HG03342 (cell line): ENCODE measurements around the gene RAMP3.

Source experiments
- ATAC-seq: cut with Tn5 transposase; IDR thresholded peaks from one replicate; pipeline ENCODE4 v1.9.1; 2021; ENCODE audit warnings: mild to moderate bottlenecking, moderate library complexity; ENCODE audit not compliant: unreplicated experiment

The RAMP3 gene

DNA sequence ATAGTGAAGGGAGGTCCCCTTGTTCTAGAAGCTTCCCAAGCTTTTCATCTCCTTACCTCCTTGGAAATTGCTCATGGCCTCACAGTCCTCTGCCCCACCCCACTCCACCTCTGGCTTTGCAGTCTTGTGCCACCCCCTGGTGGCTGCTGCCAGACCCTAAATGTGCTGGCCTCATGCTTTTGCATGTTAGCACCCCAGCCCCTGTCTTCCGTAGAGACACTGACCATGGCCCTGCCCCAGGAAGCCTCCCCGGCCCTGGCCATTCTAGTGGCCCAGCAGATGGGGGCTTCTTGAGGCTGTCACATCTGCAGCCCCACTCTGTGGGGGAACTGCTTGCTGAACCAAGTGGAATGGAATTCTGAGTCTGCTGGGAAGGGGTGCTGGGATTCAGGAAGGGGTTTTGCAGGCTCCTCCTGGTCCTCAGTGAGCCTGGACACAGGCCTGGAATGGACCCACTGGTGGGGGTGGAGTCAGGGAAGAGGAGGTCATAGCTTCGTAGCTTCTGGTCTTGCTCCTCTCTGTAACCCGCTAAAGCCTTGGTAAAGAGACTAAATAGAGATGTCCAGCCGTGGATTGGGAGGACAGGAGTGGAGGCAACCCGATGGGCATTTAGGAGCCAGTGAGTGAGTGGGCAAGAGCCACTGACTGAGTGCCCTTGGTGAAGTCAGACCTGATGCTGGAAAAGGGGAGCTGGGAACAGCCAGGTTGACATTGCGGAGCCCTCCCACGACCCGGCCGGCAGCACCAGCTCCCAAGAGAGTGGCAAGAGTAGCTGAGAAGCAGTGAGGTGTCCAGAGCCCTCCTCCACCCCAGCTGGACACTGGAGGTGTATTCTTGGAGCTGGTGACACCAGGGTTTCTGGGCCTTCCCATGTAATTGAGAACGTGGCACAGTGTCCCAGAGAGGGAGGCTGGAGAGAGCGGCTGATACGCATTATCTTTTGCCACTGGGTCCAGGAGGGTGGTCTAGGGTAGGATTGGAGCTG lies 20.9 kb downstream of the RAMP3 start:
- ATAC-seq, result no peak

DNA sequence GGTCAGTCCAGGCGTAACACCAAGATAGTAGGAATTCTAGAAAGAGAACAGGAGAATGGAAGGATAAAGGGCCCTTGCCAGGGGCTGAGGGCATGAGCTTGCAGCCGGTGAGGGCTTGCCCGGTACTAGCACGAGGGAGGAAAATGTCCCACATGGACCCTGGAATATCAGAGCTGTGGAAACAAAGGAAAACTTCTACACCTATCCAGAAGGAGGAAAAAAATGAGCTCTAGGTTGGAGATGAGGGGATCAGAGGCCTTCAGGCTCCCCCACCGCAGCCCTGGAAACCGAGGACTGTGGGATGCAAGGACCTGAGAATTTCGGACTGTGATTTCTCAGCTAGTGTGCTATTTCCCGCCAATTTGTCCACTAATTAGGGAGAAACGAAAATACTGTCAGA lies 22.1 kb downstream of the RAMP3 start:
- no peak for ATAC-seq

DNA sequence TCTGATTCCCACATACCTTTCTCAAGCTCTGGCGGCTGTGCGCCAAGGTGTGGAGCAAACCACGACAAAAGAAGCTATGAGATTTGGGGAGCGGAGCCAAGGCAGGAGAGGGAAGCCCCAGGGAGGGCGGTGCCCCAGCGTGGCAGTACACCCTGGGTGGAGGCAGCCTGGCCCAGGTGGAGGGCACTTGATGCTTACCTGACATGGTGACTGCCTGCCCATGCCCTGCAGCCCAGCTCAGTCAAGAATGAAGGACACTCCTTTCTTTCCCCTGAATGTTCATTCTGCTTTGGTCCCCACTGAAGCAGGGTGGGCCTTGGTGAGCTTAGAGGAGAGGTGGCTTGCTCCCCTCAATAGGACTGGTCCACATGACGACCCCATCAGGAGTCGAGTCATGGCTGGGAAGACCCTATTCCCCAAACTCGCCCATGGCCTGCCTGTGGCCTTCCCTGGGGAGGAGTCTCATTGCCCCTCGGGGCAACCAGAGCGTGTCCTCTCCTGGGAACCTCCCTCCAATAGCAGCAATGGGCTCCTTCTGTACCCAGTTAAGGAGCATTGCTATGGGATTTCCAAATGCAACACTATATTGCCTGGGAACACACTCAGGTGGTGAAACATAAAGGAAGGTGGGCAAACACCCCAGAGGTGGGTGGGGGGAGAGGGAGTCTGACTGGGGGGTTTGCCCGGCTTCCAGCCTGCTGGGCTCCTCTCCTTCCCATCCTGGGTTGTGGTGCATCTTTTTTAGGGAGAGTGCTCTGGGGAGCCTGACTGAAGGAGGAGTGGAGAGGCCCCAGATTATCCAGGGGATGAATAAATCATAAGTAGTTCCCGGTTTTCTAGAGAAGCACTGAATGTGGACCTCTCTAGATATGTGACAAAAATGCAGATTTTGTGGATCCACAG lies 22.7 kb downstream of the RAMP3 start:
- no peak for ATAC-seq

DNA sequence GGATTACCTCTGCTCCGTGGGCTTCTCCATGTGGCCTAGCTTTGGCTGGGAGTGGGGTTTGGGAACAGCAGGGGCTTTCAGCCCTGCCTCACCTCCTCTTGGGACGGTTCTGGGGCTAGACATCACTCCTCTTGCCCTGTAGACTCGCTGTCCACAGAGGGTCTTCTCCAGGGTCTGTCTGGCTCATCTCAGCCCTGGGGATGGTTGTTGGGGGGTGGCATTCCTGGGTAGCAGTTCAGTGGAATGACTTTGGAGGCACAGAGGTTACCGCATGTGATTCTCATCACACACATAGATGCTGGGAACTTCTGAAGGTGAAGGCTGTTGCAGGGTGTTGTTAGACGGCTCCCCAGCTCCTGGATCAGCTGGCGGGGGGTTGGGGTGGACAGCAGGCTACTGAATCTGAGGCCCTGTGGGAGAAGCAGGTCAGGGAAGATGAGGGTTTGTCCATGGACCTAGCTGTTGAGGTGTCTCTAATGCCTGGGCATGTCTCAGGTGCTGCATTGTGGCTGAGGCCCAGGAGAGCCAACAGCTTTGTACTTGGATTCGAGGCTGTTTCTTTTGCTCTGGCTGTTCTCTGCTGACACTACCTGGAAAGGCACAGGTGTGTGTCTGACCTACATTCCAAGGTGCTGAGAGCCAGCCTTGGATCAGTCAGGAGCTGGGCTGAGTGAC lies 23.8 kb downstream of the RAMP3 start:
- no peak for ATAC-seq

DNA sequence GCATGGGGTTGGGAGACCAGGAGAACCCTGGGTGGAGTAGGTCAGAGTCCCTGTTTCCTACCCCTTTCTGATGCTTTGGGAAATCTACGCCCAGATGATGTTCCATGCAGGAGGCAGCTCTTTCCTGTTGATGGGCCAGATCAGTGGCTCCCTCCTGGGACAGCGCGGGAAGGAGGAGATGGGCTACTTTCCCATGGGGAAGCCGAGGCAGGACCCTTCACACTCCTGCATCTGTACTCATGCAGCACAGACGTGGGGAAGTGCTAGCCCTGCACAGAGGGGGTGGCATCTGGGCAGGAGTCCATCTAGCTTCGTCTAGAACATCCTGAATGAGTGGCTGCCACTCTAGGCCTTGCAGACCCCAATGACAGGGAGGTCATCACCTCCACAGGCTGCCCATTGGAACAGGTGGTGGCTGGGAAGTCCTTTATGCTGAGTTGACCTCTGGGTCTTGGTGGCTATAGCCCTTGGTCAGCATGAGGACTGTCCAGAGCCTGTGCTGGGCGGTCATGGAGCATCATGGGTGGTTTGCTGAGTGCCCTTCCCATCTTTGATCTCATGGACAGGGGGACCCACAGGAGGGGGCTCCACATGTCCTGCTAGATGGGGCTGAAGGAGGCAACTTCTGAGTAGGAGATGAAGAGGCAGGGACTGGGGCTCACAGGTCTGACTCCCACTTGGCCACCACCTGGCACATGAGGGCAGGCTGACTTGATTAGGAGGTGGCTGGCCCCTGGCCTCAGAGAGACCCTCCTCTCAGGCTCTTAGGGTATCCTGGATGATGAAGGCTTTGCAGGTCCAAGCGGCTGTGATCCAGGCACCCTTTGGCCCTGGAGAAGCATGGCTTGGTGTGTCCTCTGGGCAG lies 24.6 kb downstream of the RAMP3 start:
- no peak for ATAC-seq

DNA sequence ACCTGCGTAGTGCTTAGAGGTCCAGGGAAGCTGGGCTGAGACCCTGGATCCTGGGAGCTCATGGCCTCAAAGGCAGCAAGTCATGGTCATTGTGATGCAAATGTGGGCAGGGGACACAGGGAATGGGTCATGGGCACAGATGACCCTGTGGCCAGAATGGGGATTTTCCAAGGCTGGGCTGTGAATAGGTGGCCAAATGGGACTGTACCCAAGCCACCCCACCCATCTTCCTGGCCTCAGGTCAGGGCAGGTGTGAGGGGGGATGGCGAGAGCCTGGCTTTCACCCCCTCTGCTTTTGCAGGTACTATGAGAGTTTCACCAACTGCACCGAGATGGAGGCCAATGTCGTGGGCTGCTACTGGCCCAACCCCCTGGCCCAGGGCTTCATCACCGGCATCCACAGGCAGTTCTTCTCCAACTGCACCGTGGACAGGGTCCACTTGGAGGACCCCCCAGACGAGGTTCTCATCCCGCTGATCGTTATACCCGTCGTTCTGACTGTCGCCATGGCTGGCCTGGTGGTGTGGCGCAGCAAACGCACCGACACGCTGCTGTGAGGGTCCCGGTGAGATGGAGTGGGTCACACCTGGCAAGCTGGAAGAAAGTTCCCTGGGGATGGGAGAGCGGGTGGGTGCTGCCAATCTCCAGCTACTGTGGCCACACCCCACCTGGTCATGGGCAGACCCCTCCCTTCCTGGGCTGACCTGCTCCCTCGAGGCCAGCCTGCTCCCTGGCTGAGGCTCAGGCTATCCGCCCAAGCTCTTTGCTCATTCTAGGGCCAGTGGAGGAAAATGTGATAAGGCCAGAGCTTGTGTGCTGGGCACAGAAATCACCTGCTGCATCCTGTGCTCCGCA lies 25.5 kb downstream of the RAMP3 start:
- ATAC-seq, result no peak

DNA sequence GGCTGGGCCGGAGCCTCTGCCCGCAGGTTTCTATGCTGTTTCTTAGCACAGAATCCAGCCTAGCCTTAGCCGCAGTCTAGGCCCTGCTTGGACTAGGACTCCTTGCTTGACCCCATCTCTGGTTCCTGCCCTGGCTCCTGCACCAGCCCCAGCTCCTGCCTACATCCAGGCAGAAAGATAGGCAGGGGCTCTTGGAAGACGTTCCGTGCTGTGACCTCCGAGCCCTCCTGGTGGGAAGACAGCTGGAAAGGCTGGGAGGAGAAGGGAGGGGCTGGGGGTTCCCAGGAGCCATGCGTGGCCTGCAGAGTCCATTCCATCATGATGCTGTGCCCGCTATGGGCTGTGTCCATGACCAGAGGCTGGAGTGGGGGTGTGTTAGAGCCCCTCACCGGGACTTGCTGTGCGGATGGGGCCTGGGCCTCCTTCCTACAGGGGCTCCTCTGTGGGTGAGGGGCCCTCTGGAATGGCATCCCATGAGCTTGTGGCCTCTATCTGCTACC lies 26.2 kb downstream of the RAMP3 start:
- ATAC-seq, result no peak

DNA sequence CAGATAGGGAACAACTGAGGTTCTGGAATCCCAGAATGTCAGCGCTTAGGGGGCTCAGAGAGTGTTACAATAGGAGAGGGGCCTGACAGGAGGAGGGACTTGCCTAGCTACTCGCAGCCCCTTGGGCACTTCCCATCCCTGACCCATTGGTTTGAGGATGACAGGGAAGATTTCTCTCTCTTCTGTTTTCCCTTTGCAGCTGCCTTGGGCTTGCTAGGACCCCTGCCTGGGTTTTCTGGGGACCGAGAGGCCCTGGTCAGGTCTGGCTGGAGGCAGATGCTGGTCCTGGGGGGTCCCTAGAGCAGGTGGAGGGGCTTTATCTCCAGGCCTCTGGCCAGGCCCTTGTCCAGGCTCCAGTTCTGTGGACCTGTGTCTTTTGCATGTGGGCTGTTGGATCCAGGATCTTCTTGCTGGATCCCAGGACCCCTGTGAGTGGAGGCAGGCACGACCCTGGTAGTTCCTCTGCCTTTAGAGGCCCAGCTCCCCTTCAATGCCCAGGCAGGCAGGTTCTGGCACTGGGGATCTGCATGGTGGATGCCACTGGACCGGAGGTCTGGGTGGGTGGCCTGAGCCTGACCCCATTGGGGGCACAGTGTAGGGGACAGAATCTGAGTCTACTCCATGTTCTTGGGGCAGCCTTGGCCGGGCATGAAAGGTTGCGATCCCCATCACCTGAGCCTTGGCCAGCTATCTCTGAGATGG lies 26.9 kb downstream of the RAMP3 start:
- ATAC-seq, result no peak

DNA sequence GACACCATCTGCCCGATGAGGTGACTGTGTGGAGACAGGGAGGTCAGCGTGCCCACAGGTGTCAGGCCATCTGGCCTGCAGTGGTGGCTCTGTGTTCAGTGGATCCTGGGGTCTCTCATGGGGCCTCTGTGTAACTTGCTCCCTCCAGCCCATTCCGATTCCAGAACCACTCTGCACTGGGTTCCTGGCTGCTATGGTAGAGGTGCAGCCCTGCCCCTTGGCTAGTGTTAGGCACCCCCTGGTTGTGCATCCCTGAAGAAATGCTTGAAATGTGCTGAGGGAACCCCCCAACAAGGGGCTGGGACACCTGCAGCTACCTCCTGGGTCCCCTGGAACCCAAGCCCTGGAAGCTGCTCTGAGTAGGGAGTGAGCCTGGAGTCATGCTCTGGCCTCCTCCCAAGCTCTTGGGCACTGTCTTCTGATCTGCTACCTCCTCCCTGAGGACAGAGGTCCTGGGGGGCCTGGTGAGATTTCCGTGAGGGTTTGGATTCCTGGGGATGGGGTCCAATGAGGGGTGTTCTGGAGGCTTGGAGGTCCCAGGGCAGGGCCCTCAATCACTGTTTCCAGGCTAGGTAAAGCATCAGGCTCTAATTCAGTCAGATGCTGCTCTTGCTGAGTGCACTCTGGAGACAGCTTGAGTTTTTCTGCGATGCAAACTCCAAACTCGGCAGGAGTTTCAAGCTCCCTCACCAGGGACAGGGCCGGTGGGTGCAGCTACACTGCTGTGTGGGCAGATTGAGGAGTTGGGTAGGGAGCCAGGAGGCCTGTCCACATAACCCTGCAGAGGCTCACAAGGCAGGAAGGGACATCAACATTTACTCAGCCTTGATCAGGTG lies 27.7 kb downstream of the RAMP3 start:
- ATAC-seq, result no peak

DNA sequence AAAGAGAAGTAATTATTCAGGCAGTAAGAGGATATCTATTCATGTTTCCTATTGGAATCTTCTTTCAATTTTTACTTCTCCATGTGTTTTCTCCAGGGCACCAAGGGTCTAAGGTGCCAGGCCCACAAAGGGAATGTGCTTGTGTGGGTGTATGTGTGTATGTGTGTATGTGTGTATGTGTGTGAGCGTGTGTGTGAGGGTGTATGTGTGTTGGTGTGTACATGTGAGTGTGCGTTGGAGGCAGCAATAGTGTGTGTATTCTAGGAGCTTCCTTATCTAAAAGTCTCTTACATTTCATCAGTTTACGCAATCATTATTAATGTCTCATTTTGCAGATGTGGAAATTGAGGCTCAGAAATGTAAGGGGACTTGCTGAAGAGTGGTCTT lies 28.3 kb downstream of the RAMP3 start:
- no peak for ATAC-seq

DNA sequence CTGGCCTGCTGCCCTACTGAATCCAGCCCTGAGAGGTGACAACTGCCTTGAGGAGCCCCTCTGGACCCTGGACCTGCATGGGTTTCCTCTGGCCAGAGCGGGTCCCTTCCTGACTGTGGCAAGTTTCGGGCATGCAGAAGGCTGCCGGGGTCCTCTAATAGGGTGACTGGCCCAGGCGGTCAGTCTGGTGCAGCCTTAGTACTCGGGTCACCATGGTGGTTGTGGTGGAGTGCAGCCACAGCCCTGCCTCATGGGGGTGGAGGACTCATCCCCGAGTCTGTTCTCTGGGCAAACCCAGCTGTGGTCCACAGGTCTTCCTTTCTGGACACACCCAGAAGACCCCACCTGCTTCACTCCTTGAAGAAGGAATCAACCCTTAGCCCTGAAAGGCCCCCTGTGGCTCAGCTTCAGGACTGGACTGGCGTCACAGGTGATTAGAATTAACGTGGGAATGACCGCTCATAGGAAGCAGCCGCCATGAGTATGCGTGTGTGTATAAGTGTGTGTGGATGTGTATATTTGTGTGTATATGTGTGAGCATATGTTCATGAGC lies 28.7 kb downstream of the RAMP3 start:
- no peak for ATAC-seq

DNA sequence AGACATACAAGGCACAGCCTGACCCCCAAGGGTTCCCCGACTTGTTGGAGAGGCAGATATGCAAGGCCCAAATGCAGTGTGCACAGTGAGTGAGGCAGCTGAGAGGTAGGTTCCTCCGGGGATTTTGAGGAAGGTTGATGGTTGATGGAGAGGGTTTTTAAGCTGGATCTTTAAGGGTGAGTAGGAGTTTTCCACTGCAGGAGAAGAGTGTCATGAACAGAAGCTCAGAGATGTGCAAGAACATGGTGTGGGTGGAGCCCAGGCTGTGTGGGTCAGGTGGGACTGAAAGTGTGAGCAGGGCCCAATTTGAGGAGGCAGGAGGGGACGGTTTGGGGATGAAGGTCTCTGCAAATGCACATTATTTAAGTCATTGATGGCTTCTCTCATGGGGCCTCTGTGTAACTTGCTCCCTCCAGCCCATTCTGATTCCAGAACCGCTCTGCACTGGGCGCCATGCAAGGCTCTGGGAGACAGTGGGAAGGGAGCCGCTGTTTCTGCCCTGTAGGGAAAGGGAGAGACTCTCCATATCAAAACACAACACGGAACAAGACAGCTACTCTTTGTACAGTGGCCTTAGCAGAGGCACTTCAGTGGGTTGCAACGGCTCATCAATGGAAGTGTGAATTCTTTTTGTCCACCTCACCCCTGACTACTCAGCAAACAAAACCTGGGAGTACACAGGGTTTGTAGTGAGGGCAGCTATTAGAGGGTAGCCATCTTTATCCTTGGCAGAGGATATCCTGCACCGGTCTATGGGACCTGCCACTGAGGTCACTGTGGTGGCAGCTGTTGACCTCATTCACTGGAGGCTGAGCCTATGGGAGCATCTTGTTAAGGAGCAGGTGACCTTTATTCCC lies 29.7 kb downstream of the RAMP3 start:
- no peak for ATAC-seq

DNA sequence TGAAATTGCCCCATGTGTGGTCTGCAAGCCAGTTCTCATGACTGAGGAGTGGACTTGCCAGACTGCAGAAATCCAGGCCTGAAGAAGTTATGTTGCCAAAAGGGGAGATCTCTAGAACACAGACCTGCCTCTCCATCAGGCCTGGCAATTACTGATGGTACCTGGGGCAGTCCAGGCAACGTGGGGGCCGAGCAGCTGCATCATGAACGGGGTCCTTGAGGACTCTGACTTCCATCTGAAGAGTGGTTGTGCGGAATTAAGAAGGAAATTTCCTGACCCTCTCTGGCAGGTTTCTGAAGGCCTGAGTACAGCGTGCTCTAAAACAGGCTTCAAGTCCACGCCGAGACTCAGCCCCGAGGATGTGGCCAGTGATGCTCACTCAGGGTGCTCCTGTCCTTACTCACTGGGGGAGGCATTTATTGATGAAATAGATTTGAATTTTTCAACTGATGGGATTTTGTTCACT lies 30.4 kb downstream of the RAMP3 start:
- no peak for ATAC-seq

DNA sequence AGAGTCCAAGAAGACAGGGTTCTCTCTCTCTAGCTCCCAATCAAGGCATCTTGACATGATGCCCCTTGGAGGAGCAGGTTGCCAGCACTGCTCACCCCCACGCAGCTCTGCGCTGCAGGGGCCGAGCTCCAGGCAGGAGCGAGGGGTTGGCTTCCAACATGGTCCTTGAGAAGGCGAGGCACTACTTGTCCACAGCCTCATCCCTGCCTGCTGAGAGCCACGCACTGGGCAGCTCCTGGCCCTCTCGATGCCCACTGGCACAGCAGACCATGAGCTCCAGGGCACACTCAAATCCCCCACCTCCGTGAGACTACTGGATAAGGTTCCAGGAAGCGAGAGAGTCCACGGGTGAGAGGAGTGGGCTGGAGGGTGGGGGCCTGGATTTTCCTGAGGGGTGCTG lies 31.1 kb downstream of the RAMP3 start:
- ATAC-seq, result no peak

DNA sequence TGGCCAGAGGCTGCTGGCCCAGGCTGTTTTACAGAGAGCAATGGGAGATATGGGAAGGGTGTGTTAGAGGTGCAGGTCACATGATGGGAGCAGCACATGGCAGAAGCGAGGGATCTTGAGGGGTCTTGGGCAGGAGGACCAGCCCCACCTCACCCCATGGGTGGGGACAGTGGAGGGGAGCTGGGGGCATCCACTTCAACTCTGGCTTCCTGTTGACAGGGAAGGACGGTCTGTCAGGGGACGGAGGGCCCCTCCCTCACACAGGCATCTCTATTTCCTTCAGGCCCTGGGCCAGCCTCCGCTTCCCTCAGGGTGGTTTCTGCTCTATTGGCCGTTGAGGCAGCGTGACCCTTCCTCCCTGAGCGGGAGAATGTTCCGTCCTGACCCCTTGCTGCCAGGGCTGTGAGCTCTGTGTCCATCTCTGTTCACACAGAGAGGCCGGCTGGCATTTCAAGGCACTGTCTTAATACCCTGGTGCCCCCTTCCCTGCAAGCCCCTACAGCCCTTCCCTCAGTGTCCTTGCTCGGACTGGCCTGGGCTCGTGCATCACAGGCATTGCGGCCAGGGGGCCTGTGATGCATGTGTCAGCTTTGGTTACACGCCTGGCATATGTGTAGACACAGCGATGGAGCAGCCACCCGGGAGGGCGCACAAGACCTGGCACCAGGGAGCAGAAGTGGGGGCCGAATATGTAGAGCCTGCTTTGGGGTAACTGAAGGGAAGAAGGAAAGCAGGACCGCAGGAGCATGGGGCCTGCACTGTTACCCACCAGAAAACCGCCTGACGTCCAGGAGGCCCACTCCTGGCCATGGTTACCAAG lies 31.8 kb downstream of the RAMP3 start:
- no peak for ATAC-seq
